ENCODE results near the gene LYST. TPM values are rescaled to one million over a fixed set of nuclear protein-coding genes. Genes with fewer than 3 reads are reported as not detected.

Gene LYST
- total and polyA plus RNA-seq, 10 of the 15 experiments (the other 5 are each of a cell fraction or from before 2014, with no cell fraction given) = 3.3 to 28.1 (median 5.6) TPM

DNA sequence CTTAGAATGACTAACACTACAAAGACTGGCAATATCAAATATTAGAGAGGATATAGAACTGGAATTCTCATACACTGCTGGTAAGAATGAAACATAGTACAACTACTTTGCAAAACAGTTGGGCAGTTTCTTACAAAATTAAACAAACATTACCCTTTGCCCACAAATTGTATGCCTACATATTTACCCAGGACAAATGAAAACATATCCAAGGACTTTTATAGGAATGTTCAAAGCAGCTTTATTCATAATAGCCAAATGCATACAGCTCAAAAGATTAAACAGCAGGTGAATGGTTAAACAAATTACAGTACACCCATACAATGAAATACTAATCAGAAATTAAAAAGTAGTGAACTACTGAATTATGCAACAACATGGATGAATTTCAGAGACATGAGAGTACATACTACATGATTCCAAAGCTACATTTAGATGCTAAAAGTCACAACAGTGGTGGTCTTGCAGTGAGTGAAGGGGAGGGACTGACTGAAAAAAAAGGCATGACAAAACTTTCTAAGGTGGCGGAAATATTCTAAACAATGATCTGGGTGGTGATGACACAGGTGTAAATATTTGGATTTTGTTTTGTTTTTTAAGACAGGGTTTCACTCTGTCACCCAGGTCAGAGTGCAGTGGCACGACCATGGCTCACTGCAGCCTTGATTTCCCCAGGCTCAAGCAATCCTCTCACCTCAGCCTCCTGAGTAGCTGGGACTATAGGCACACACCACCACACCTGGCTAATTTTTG lies 40.4 kb downstream of the LYST start:
- in situ Hi-C loops (cut with MboI) (no loop called here), intact Hi-C loops (cut with micrococcal nuclease; ENCODE audit: unreplicated experiment) (no loop called here)
- peak; percentile 35 for FAIRE-seq
- Histone ChIP-seq H2AFZ (ENCODE audit: control insufficient read depth, low read depth, low read length) (no peak overlapping the region), H3K9ac (ENCODE audit: control insufficient read depth, insufficient read depth, low read length) (no peak overlapping the region), H3K27ac (ENCODE audit: control insufficient read depth, insufficient read depth) (no peak overlapping the region), H3K4me2 (ENCODE audit: control insufficient read depth, insufficient read depth) (no peak overlapping the region), H3K27me3 (replicated peaks in 1 of 2; ENCODE audit: control insufficient read depth in 2 of 2, insufficient read depth in 2 of 2, low read length in 1 of 2) (no peaks in the 10 kb centered on the region), H3K9me3 (replicated peaks; ENCODE audit: control insufficient read depth, insufficient read depth, low read length) (no peaks in the 10 kb centered on the region), H4K20me1 (ENCODE audit: control insufficient read depth, insufficient read depth) (no peaks in the 10 kb centered on the region), H3K4me1 (ENCODE audit: control insufficient read depth, insufficient read depth, low read length) (no peaks in the 10 kb centered on the region), H3K36me3 (ENCODE audit: control insufficient read depth in 2 of 2, insufficient read depth in 2 of 2, low read length in 1 of 2) (no peaks in the 10 kb centered on the region), H3K79me2 (ENCODE audit: control insufficient read depth, insufficient read depth, low read length) (no peaks in the 10 kb centered on the region), H3K4me3 (no peak overlapping the region)
- ChIA-PET POLR2A (no interaction called here), CTCF (interaction anchor here (0.7 to 1.2 kb wide), 3 partner anchors 11 to 270 kb away, joined by 3 to 4 read pairs (median 3); no protein-coding TSS in a partner anchor), RAD21 (ENCODE audit: unreplicated experiment) (no interaction called here), SMC1A (ENCODE audit: uncharacterized antibody, unreplicated experiment) (interaction anchor here (1.2 kb wide), 1 partner anchor 16 kb away, joined by 8 read pairs; no protein-coding TSS in a partner anchor)
- ATAC-seq = no peak
- DNase-seq (ENCODE audit: low read depth, low spot score) = no peak
- WGBS (ENCODE audit: insufficient coverage, insufficient replicate concordance, low lambda C conversion rate, missing lambda C conversion rate) = 72% methylated on average over 2 of the region's 2 CpGs
- BruUV-seq (replicated peaks) = no TSS peak
- TF ChIP-seq, protein P1, sequence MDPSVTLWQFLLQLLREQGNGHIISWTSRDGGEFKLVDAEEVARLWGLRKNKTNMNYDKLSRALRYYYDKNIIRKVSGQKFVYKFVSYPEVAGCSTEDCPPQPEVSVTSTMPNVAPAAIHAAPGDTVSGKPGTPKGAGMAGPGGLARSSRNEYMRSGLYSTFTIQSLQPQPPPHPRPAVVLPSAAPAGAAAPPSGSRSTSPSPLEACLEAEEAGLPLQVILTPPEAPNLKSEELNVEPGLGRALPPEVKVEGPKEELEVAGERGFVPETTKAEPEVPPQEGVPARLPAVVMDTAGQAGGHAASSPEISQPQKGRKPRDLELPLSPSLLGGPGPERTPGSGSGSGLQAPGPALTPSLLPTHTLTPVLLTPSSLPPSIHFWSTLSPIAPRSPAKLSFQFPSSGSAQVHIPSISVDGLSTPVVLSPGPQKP (IDR thresholded peaks at IDR 0.05; ENCODE audit: low read depth, low read length) = no peak

DNA sequence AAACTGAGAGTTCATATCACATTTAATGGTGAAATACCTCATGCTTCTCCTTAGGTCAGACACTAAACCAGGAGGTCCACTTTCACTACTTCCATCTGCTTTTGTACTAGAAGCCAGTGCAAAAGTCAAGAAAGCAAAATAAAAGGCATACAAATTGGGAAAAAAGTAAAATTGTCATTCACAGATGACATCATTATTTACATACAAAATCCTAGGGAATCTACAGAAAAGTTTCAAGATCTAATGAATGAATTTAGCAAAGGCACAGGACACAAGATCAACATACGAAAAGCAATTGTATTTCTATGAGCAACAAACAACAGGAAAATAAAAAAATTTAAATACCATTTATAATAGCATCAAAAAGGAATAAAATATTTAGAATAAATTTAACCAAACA lies 41.5 kb downstream of the LYST start:
- intact Hi-C loops (cut with micrococcal nuclease; ENCODE audit: unreplicated experiment) = no loop called here
- POLR2A ChIA-PET = no interaction called here
- H3K9me3 ChIP-seq (replicated peaks; ENCODE audit: control insufficient read depth, insufficient read depth, low read length) = no peaks in the 10 kb centered on the region
- FAIRE-seq (no peak), ATAC-seq (no peak), DNase-seq (ENCODE audit: low read depth, low spot score) (no peak)
- H3K36me3 ChIP-seq (ENCODE audit: control insufficient read depth in 2 of 2, insufficient read depth in 2 of 2, low read length in 1 of 2) = no peaks in the 10 kb centered on the region
- H3K9ac ChIP-seq (ENCODE audit: control insufficient read depth, insufficient read depth, low read length) = no peak overlapping the region
- BruUV-seq (replicated peaks) = no TSS peak
- no peaks in the 10 kb centered on the region for H4K20me1 ChIP-seq (ENCODE audit: control insufficient read depth, insufficient read depth)
- CTCF ChIA-PET = no interaction called here
- H3K27me3 ChIP-seq (replicated peaks in 1 of 2; ENCODE audit: control insufficient read depth in 2 of 2, insufficient read depth in 2 of 2, low read length in 1 of 2) = no peaks in the 10 kb centered on the region
- H3K4me3 ChIP-seq = no peak overlapping the region
- H3K4me2 ChIP-seq (ENCODE audit: control insufficient read depth, insufficient read depth) = no peak overlapping the region
- no peak overlapping the region for H2AFZ ChIP-seq (ENCODE audit: control insufficient read depth, low read depth, low read length)
- H3K79me2 ChIP-seq (ENCODE audit: control insufficient read depth, insufficient read depth, low read length) = no peaks in the 10 kb centered on the region
- no peaks in the 10 kb centered on the region for H3K4me1 ChIP-seq (ENCODE audit: control insufficient read depth, insufficient read depth, low read length)
- in situ Hi-C loops (cut with MboI) = no loop called here
- SMC1A ChIA-PET (ENCODE audit: uncharacterized antibody, unreplicated experiment) = no interaction called here
- peak; percentile 48; the same call in 1 of the 2 replicates for TF ChIP-seq ATF7 (IDR thresholded peaks at IDR 0.05; ENCODE audit: low read depth)
- TF ChIP-seq PAX5 (IDR thresholded peaks at IDR 0.05; ENCODE audit: borderline replicate concordance, low read depth, low read length) = no peak
- no peak for TF ChIP-seq ZNF622 (IDR thresholded peaks at IDR 0.05)
- TF ChIP-seq TCF7 (IDR thresholded peaks at IDR 0.05; ENCODE audit: borderline replicate concordance) = no peak
- TF ChIP-seq SMC3 (IDR thresholded peaks at IDR 0.05; ENCODE audit: borderline replicate concordance, low read length) = no peak
- TF ChIP-seq SPI1 (IDR thresholded peaks at IDR 0.05; ENCODE audit: borderline replicate concordance, insufficient read depth, low read depth, low read length) = no peak
- RAD21 ChIA-PET (ENCODE audit: unreplicated experiment) = no interaction called here
- 92% methylated on average over 1 of the region's 1 CpG for WGBS (ENCODE audit: insufficient coverage, insufficient replicate concordance, low lambda C conversion rate, missing lambda C conversion rate)
- H3K27ac ChIP-seq (ENCODE audit: control insufficient read depth, insufficient read depth) = no peak overlapping the region
